GM23248 (cell line): Measurements from ENCODE around the gene GMNN. TPM values are rescaled to one million over a fixed set of nuclear protein-coding genes. Genes with fewer than 3 reads are reported as not detected.

Source experiments
- DNase-seq: peaks from one replicate; pipeline ENCODE4 v3.0.0-alpha.2; 2015
- H2AFZ ChIP-seq: fragments of 200-600 bp; sonication (generic); 2 replicates; pipeline ENCODE4 v1.6.1; 2016; ENCODE audit warnings: antibody characterized with exemption
- H3F3A ChIP-seq: fragments of 200-600 bp; sonication (generic); 2 replicates; pipeline ENCODE4 v1.6.1; 2016; ENCODE audit warnings: mild to moderate bottlenecking, antibody characterized with exemption, mixed run types; ENCODE audit not compliant: insufficient read depth
- H3K27ac ChIP-seq: fragments of 200-600 bp; sonication (generic); 2 replicates; pipeline ENCODE4 v1.5.1; 2016; ENCODE audit warnings: mild to moderate bottlenecking
- H3K27me3 ChIP-seq: fragments of 200-600 bp; sonication (generic); replicated peaks from 2 replicates; pipeline ENCODE4 v1.6.1; 2016; ENCODE audit warnings: mild to moderate bottlenecking; ENCODE audit not compliant: insufficient read depth
- H3K36me3 ChIP-seq: fragments of 200-600 bp; sonication (generic); 2 replicates; pipeline ENCODE4 v1.6.1; 2016; ENCODE audit warnings: low read depth, mild to moderate bottlenecking
- H3K4me1 ChIP-seq: fragments of 200-600 bp; sonication (generic); 2 replicates; pipeline ENCODE4 v1.6.1; 2016; ENCODE audit warnings: mild to moderate bottlenecking; ENCODE audit not compliant: insufficient read depth
- H3K4me2 ChIP-seq: fragments of 200-600 bp; sonication (generic); one replicate; pipeline ENCODE4 v1.6.1; 2016; ENCODE audit warnings: mild to moderate bottlenecking; ENCODE audit not compliant: unreplicated experiment
- H3K4me3 ChIP-seq: fragments of 200-600 bp; sonication (generic); 2 replicates; pipeline ENCODE4 v1.5.1; 2016; ENCODE audit warnings: mild to moderate bottlenecking
- H3K79me2 ChIP-seq: fragments of 200-600 bp; sonication (generic); 2 replicates; pipeline ENCODE4 v1.6.1; 2016; ENCODE audit warnings: mild to moderate bottlenecking; ENCODE audit not compliant: insufficient read depth
- H3K9ac ChIP-seq: fragments of 200-600 bp; sonication (generic); 2 replicates; pipeline ENCODE4 v1.6.1; 2016; ENCODE audit warnings: mild to moderate bottlenecking
- H3K9me2 ChIP-seq: fragments of 200-600 bp; sonication (generic); 2 replicates; pipeline ENCODE4 v1.6.1; 2016; ENCODE audit warnings: mixed run types, mild to moderate bottlenecking, moderate library complexity; ENCODE audit not compliant: insufficient read depth
- H3K9me3 ChIP-seq: fragments of 200-600 bp; sonication (generic); one replicate; pipeline ENCODE4 v1.6.1; 2017; ENCODE audit warnings: low read depth
- H4K20me1 ChIP-seq: fragments of 200-600 bp; sonication (generic); 2 replicates; pipeline ENCODE4 v1.6.0; 2016; ENCODE audit not compliant: insufficient read depth
- EZH2 ChIP-seq: fragments of 200-600 bp; sonication (generic); IDR thresholded peaks from 2 replicates; pipeline ENCODE4 v1.6.1; 2018; ENCODE audit warnings: antibody characterized with exemption, mild to moderate bottlenecking; ENCODE audit not compliant: insufficient read depth, poor library complexity, severe bottlenecking
- EZH2phosphoT487 ChIP-seq: fragments of 200-600 bp; sonication (generic); IDR thresholded peaks from 2 replicates; pipeline ENCODE4 v1.6.1; 2018; ENCODE audit warnings: antibody characterized with exemption, moderate library complexity, mild to moderate bottlenecking, low read depth; ENCODE audit not compliant: insufficient read depth
- WGBS, 2 experiments: methylation state at CpG; one replicate each; pipeline ENCODE4 v1.1.6; 2015 to 2017; ENCODE audit warnings: low lambda C conversion rate in 2 of 2, low coverage in 1 of 2; ENCODE audit errors: missing lambda C conversion rate in 2 of 2; 5-methylcytosine and 5-hydroxymethylcytosine counted together
- in situ Hi-C: fragments of 300-500 bp; cut with MboI; formaldehyde crosslinking; loops from 2 replicates; pipeline ENCODE4 v1.15.0; 2020
- polyA plus RNA-seq: library from polyadenylated mRNA; unstranded; fragments of >200 nt; fragmentation: Nextera tagmentation; extraction: Ambion mirVana; gene quantifications from 2 replicates; pipeline ENCODE4 v1.2.1, GENCODE V29; 2016
- total RNA-seq: library from RNA; depleted of rRNA; stranded (reverse); fragments of >200 nt; shearing (Covaris generic); gene quantifications from 2 replicates; pipeline ENCODE4 v1.2.3, GENCODE V29; 2014

The GMNN gene
- total and polyA plus RNA-seq, 2 experiments from 2014 or later, result 8.4 to 25.0 TPM

GRCh38 chr6:24759718-24760117, 15.0 kb upstream of the GMNN start:
- Histone ChIP-seq H3K4me3 (no peak overlapping the region), H3K9me3 (no peaks in the 10 kb centered on the region), H3K27ac (no peak overlapping the region), H3K27me3 (no peaks in the 10 kb centered on the region), H3K36me3 (no peaks in the 10 kb centered on the region), H3F3A (no peaks in the 10 kb centered on the region), H3K9ac (no peak overlapping the region), H4K20me1 (no peaks in the 10 kb centered on the region), H3K79me2 (no peaks in the 10 kb centered on the region), H2AFZ (no peak overlapping the region), H3K4me1 (no peaks in the 10 kb centered on the region), H3K9me2 (no peaks in the 10 kb centered on the region), H3K4me2 (no peak overlapping the region)
- 89 to 92% methylated on average over 3 of the region's 3 CpGs for WGBS, 2 experiments
- in situ Hi-C loops, result loop anchor here (5.0 kb wide), 1 partner anchor 177 kb away; no protein-coding TSS in a partner anchor
- no peak for TF ChIP-seq EZH2
- TF ChIP-seq EZH2phosphoT487, result no peak
- no peak for DNase-seq

GRCh38 chr6:24760210-24760609, 14.5 kb upstream of the GMNN start:
- Histone ChIP-seq H3K9me3 (no peaks in the 10 kb centered on the region), H3K9ac (no peak overlapping the region), H3F3A (no peaks in the 10 kb centered on the region), H3K79me2 (no peaks in the 10 kb centered on the region), H3K4me3 (no peak overlapping the region), H3K4me2 (no peak overlapping the region), H3K36me3 (no peaks in the 10 kb centered on the region), H3K27me3 (no peaks in the 10 kb centered on the region), H4K20me1 (no peaks in the 10 kb centered on the region), H2AFZ (no peak overlapping the region), H3K4me1 (no peaks in the 10 kb centered on the region), H3K27ac (no peak overlapping the region), H3K9me2 (no peaks in the 10 kb centered on the region)
- in situ Hi-C loops, result loop anchor here (5.0 kb wide), 1 partner anchor 178 kb away; no protein-coding TSS in a partner anchor
- DNase-seq, result no peak
- TF ChIP-seq EZH2phosphoT487 (no peak), EZH2 (no peak)
- 88 to 95% methylated on average over 5 of the region's 5 CpGs for whole genome bisulfite sequencing, 2 experiments

GRCh38 chr6:24761193-24761835, 13.4 kb upstream of the GMNN start:
- no peak overlapping the region for H2AFZ ChIP-seq
- no peaks in the 10 kb centered on the region for H3K9me3 ChIP-seq
- H3K36me3 ChIP-seq, result no peaks in the 10 kb centered on the region
- no peaks in the 10 kb centered on the region for H3K4me1 ChIP-seq
- no peak overlapping the region for H3K4me3 ChIP-seq
- DNase-seq, result no peak
- no peak overlapping the region for H3K9ac ChIP-seq
- in situ Hi-C loops, result loop anchor here (5.0 kb wide), 1 partner anchor 179 kb away; no protein-coding TSS in a partner anchor
- H4K20me1 ChIP-seq, result no peaks in the 10 kb centered on the region
- 80 to 89% methylated on average over 13 to 17 of the region's 17 CpGs for WGBS, 2 experiments
- H3K4me2 ChIP-seq, result no peak overlapping the region
- no peaks in the 10 kb centered on the region for H3K9me2 ChIP-seq
- H3K27ac ChIP-seq, result no peak overlapping the region
- no peaks in the 10 kb centered on the region for H3K79me2 ChIP-seq
- no peaks in the 10 kb centered on the region for H3K27me3 ChIP-seq
- no peak for TF ChIP-seq EZH2phosphoT487
- TF ChIP-seq EZH2, result no peak
- H3F3A ChIP-seq, result no peaks in the 10 kb centered on the region

DNA sequence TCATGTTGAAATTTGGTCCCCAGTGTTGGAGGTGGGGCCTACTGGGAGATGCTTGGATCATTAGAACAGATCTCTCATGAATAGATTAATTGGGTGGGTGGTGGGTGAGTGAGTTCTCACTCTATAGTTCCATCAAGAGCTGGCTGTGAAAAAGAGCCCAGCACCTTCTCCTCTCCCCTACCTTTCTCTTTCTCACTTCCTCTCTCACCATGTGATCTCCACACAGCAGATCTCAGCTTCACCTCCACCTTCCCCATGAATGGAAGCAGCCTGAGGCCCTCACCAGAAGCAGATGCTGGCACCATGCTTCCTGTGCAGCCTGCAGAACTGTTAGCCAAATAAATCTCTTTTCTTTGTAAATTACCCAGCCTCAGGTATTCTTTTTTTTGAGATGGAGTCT, 12.9 kb upstream of the GMNN start:
- Histone ChIP-seq H3K27me3 (no peaks in the 10 kb centered on the region), H3K4me1 (no peaks in the 10 kb centered on the region), H4K20me1 (no peaks in the 10 kb centered on the region), H3K9ac (no peak overlapping the region), H2AFZ (no peak overlapping the region), H3K9me3 (no peaks in the 10 kb centered on the region), H3F3A (no peaks in the 10 kb centered on the region), H3K9me2 (no peaks in the 10 kb centered on the region), H3K79me2 (no peaks in the 10 kb centered on the region), H3K36me3 (no peaks in the 10 kb centered on the region), H3K27ac (no peak overlapping the region), H3K4me2 (no peak overlapping the region), H3K4me3 (no peak overlapping the region)
- in situ Hi-C loops, result loop anchor here (5.0 kb wide), 1 partner anchor 180 kb away; no protein-coding TSS in a partner anchor
- TF ChIP-seq EZH2phosphoT487, result no peak
- TF ChIP-seq EZH2, result no peak
- no peak for DNase-seq
